Parathyroid adenoma (tissue), 2 donors: Measurements from ENCODE around the gene SLC35G3.
"Not testable (repeated sequence)": the region's sequence is repeated elsewhere in the genome, so short reads cannot be mapped to it uniquely, and the experiment has no call there.

Source experiments
- H2AFZ ChIP-seq: fragments of 300-600 bp; sonication (generic); one replicate; pipeline ENCODE4 v1.7.0; 2017; ENCODE audit warnings: antibody characterized with exemption, mild to moderate bottlenecking
- H3K27ac ChIP-seq: fragments of 300-600 bp; sonication (generic); one replicate; pipeline ENCODE4 v1.7.0; 2017
- H3K27me3 ChIP-seq: fragments of 300-600 bp; sonication (generic); one replicate; pipeline ENCODE4 v1.7.0; 2017; ENCODE audit warnings: low read length; ENCODE audit not compliant: control insufficient read depth, insufficient read depth
- H3K36me3 ChIP-seq: fragments of 300-600 bp; sonication (generic); one replicate; pipeline ENCODE4 v1.7.0; 2017; ENCODE audit warnings: low read length; ENCODE audit not compliant: control insufficient read depth, insufficient read depth
- H3K4me1 ChIP-seq: fragments of 300-600 bp; sonication (generic); one replicate; pipeline ENCODE4 v1.7.0; 2017; ENCODE audit warnings: control low read depth
- H3K4me2 ChIP-seq: fragments of 300-600 bp; sonication (generic); one replicate; pipeline ENCODE4 v1.7.0; 2017; ENCODE audit warnings: low read length
- H3K4me3 ChIP-seq: fragments of 300-600 bp; sonication (generic); one replicate; pipeline ENCODE4 v1.7.0; 2017; ENCODE audit warnings: low read depth, low read length
- H3K79me2 ChIP-seq: fragments of 300-600 bp; sonication (generic); one replicate; pipeline ENCODE4 v1.7.0; 2017; ENCODE audit warnings: control low read depth
- H3K9ac ChIP-seq: fragments of 300-600 bp; sonication (generic); one replicate; pipeline ENCODE4 v1.7.0; 2017; ENCODE audit warnings: mild to moderate bottlenecking
- H3K9me3 ChIP-seq: fragments of 300-600 bp; sonication (generic); one replicate; pipeline ENCODE4 v1.7.0; 2017; ENCODE audit warnings: low read length; ENCODE audit not compliant: control insufficient read depth
- CTCF ChIP-seq: fragments of 300-600 bp; sonication (generic); IDR thresholded peaks from one replicate; pipeline ENCODE4 v1.7.0; 2017; ENCODE audit warnings: antibody characterized with exemption, mild to moderate bottlenecking
- donor health status: primary hyperparathyroidism.

The SLC35G3 gene

DNA sequence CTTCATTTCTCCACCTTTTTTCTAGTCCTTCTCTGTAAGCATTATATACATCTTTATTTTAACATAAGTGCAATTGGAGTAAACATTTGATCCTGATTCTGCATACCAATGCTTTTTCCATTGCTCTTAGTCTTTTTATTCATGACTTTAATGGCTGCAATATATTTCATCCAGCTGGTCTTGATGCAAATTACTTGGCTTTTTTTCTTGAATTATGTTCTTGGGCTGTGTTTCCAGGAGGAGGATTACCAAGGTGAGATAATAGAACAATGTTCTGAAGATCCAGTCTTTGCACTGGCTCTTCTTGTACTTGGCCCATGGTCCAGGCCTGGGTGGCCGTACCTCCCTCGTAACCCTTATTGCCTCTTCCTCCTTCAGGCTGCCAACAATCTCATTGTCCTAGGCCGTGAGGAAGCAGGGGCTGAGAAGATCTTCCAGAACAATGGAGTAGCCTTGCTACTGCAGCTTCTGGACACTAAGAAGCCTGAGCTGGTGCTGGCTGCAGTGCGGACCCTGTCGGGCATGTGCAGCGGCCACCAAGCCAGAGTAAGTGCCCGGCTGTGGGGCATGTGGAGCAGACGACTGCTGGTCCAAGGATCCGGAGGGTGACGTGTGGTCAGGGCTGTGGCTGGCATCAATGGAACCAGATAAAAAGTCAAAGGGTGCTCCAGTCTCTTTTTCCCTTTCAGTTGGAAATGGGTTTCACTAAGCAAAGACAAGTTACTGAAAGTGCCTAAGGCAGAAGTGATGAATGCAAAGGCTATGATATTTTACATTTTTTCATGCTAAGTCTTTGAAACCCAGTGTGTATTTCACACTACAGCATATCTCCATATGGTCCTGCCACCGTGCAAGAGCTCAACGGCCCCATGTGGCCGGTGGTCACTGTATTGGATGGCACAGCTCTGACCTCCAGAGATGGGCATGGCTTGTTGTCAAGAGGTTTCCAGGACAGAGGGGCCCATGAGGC lies 39.7 kb downstream of the SLC35G3 start:
- Histone ChIP-seq H3K79me2 (no peaks in the 10 kb centered on the region), H3K9ac (no peak overlapping the region), H3K36me3 (no peaks in the 10 kb centered on the region), H3K4me3 (no peak overlapping the region), H3K4me2 (no peak overlapping the region), H3K27me3 (no peaks in the 10 kb centered on the region), H3K9me3 (no peaks in the 10 kb centered on the region), H3K27ac (no peak overlapping the region), H3K4me1 (no peaks in the 10 kb centered on the region), H2AFZ (no peak overlapping the region)
- no peak for TF ChIP-seq CTCF

- Histone ChIP-seq H3K4me2 (no peak overlapping the region), H3K9ac (no peak overlapping the region), H2AFZ (no peak overlapping the region), H3K4me1 (no peaks in the 10 kb centered on the region), H3K36me3 (no peaks in the 10 kb centered on the region), H3K4me3 (no peak overlapping the region), H3K9me3 (no peaks in the 10 kb centered on the region), H3K79me2 (no peaks in the 10 kb centered on the region), H3K27me3 (no peaks in the 10 kb centered on the region), H3K27ac (no peak overlapping the region)
- TF ChIP-seq CTCF, result no peak
Measured at GRCh38 chr17:35152421-35153140, 41.6 kb downstream of the SLC35G3 start.

DNA sequence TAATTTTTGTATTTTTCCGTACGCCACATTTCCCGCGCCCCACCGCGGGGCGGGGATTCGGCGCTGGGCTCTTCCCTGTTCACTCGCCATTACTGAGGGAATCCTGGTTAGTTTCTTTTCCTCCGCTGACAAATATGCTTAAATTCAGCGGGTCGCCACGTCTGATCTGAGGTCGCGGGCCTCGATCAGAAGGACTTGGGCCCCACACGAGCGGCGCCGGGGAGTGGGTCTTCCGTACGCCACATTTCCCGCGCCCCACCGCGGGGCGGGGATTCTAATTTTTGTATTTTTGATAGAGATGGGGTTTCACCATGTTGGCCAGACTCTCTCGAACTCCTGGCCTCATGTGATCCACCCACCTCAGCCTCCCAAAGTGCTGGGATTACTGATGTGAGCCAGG lies 43.1 kb downstream of the SLC35G3 start:
- H3K27ac ChIP-seq, H2AFZ ChIP-seq, H3K36me3 ChIP-seq, H3K79me2 ChIP-seq, H3K27me3 ChIP-seq, H3K4me3 ChIP-seq, H3K4me2 ChIP-seq, H3K9ac ChIP-seq, H3K9me3 ChIP-seq, H3K4me1 ChIP-seq: not testable (repeated sequence)

DNA sequence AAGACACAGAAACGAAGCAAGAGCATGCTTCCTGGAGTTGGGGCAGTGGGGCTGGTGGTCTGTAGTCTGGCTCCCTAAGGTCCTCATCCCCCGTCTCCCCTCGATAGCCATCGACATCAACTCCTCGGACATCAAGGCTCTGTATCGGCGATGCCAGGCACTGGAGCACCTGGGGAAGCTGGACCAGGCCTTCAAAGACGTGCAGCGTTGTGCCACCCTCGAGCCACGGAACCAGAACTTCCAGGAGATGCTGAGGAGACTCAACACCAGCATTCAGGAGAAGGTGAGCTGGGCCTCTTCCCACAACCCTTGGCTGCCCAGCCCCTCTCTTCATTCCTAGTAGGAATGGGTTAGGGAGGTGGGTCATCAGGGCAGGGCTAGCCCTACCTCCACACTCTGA lies 44.3 kb downstream of the SLC35G3 start:
- Histone ChIP-seq H3K36me3 (no peaks in the 10 kb centered on the region), H2AFZ (no peak overlapping the region), H3K79me2 (no peaks in the 10 kb centered on the region), H3K4me3 (no peak overlapping the region), H3K4me1 (no peaks in the 10 kb centered on the region), H3K27me3 (no peaks in the 10 kb centered on the region), H3K9ac (no peak overlapping the region), H3K9me3 (no peaks in the 10 kb centered on the region), H3K4me2 (no peak overlapping the region), H3K27ac (no peak overlapping the region)
- no peak for TF ChIP-seq CTCF

DNA sequence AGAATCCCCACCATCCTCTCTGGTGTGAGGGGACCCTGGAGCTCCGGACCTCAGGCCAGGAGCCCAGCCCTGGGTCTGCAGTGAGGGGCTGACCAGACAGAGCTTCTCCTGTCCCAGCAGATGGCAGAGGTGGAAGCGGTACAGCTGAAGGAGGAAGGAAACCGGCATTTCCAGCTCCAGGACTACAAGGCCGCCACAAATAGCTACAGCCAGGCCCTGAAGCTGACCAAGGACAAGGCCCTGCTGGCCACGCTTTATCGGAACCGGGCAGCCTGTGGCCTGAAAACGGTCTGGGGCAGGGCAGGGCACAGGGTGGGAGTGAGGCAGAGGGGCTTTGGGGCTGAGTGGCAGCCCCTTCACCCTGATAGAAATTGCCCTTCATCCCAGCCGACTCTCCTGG lies 46.0 kb downstream of the SLC35G3 start:
- H2AFZ ChIP-seq, result no peak overlapping the region
- H3K9me3 ChIP-seq, result no peaks in the 10 kb centered on the region
- no peaks in the 10 kb centered on the region for H3K79me2 ChIP-seq
- no peak overlapping the region for H3K4me3 ChIP-seq
- H3K4me2 ChIP-seq, result no peak overlapping the region
- TF ChIP-seq CTCF, result no peak
- no peaks in the 10 kb centered on the region for H3K4me1 ChIP-seq
- no peaks in the 10 kb centered on the region for H3K36me3 ChIP-seq
- H3K27ac ChIP-seq, result no peak overlapping the region
- H3K27me3 ChIP-seq, result no peaks in the 10 kb centered on the region
- no peak overlapping the region for H3K9ac ChIP-seq
